Muscle of leg (tissue), 11 donors: ENCODE data around the gene NRL. TPM values are rescaled to one million over a fixed set of nuclear protein-coding genes. Genes with fewer than 3 reads are reported as not detected.

Experiments
- DNase-seq: peaks from one replicate; pipeline ENCODE4 v3.0.0; 2013
- H3K27ac ChIP-seq: one replicate; pipeline ENCODE4 v1.5.1; 2013; ENCODE audit warnings: mild to moderate bottlenecking, low read length, control low read depth
- H3K27me3 ChIP-seq: one replicate; pipeline ENCODE4 v1.6.1; 2013; ENCODE audit warnings: low read length; ENCODE audit not compliant: control insufficient read depth, insufficient read depth
- H3K36me3 ChIP-seq: one replicate; pipeline ENCODE4 v1.6.1; 2013; ENCODE audit warnings: low read length; ENCODE audit not compliant: control insufficient read depth, insufficient read depth
- H3K4me1 ChIP-seq: one replicate; pipeline ENCODE4 v1.6.1; 2013; ENCODE audit warnings: low read length; ENCODE audit not compliant: control insufficient read depth, insufficient read depth
- H3K4me3 ChIP-seq: one replicate; pipeline ENCODE4 v1.5.1; 2013; ENCODE audit warnings: low read length, control low read depth
- H3K9me3 ChIP-seq: replicated peaks from 2 replicates; pipeline ENCODE4 v1.6.1; 2013; ENCODE audit warnings: low read depth, low read length; ENCODE audit not compliant: control insufficient read depth
- WGBS: methylation state at CpG from one replicate; pipeline ENCODE4 v1.1.5; 2013; ENCODE audit warnings: missing lambda C conversion rate; ENCODE audit not compliant: insufficient coverage; 5-methylcytosine and 5-hydroxymethylcytosine counted together
- polyA plus RNA-seq, 8 donors: library from polyadenylated mRNA; unstranded; fragments of 120-200 nt; gene quantifications; one replicate each; pipeline versions ENCODE4 v1.2.1 to v1.2.3, GENCODE V29; 2013; ENCODE audit warnings: inconsistent platforms in 1 of 8, low replicate concordance in 1 of 8; ENCODE audit not compliant: insufficient read length in 8 of 8, insufficient read depth in 1 of 8
- total RNA-seq: library from RNA; stranded (reverse); fragments of 120-200 nt; gene quantifications from one replicate; pipeline ENCODE4 v1.2.4, GENCODE V29; 2013

NRL gene
- total and polyA plus RNA-seq, 9 donors: 0.96 to 2.2 (median 1.8) TPM

DNA sequence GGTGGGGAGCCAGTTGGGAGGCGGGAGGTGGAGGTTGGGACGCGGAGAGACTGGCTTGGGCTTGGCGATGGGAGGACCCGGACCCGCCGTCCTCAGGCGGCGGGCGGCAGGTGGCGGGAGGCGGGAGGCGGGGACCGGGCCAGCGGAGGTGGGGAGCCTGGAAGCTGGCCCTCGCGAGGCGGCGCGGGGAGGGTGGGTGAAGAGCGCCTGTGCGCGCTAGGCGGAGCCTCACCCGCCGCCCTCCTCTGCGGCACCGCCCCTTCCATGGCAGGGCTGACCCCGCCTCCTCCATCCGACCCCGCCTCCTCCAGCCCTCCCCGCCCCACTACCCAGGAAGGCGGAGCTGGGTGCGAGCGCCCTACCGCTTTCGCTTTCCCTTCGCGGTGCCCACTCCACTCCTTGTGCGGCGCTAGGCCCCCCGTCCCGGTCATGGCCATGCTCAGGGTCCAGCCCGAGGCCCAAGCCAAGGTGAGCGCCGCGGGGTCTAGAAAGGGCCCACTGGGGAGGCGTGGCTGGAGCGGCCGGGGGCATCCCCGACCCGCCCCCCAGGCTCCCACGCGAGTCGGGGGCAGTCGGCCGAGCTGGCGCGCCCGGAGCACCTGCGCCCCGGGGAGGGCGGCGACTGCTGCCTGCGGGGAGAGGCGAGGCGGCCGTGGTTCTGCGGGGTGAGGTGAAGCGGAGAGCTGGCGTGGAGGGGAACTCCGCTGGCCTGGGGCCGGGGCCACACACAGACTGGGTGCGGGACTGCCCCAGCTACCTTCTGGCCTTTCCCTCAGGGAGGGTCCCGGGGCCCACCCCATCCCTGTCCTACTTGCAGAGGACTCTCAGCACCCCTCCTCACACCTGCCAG lies 21.3 kb upstream of the NRL start, which contains the start of gene PSME1:
Gene PSME1, plus strand, starts transcription at position 361 of the 850 bp plus-strand sequence. Its CDS starts 69 bp downstream, at position 430.
- peak; percentile 95 for DNase-seq
- H3K27me3 ChIP-seq: no peaks in the 10 kb centered on the region
- WGBS: under 1% methylated on average over 70 of the region's 75 CpGs
- H3K9me3 ChIP-seq: no peaks in the 10 kb centered on the region
- H3K4me1 ChIP-seq: peaks cover 63% of the 10 kb centered on the region
- H3K27ac ChIP-seq: peak within 1 kb of the TSS; percentile 90
- H3K4me3 ChIP-seq: peak within 1 kb of the TSS; percentile 95
- peaks cover 37% of the 10 kb centered on the region for H3K36me3 ChIP-seq

DNA sequence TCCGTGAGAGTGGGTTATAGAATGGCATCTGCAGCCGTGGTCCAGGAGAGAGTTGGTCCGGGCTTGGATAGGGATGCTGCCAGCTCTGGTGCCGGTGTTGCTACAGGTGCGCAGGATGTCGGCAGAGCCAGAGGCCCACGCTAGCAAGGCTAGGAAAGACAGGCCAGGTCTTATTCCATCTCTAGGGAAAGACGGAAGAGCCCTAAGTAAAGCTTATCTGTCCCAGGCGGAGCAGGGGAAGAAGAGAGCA lies 20.8 kb upstream of the NRL start:
- Histone ChIP-seq H3K4me1 (peaks cover 64% of the 10 kb centered on the region), H3K27me3 (no peaks in the 10 kb centered on the region), H3K27ac (peak overlapping the region; percentile 90), H3K4me3 (peak overlapping the region; percentile 95), H3K36me3 (peaks cover 37% of the 10 kb centered on the region), H3K9me3 (no peaks in the 10 kb centered on the region)
- DNase-seq: no peak
- 2% methylated on average over 9 of the region's 9 CpGs for WGBS

DNA sequence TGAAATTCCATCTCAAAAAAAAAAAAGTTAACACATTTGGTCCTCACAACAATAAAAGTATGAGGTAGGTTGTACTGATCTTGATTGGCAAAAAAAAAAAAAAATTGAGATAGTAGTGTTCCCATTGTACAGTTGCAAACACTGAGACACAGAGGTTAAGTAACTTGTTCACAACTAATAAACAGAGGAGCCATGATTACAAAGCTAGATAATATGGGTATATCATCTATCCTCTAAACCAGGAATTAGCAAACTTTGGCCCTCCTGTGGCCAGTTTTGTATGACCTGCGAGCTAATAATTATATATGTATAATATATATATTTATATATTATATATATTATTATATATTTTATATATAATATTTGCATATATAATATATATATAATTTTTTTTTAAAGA lies 19.0 kb upstream of the NRL start:
- Histone ChIP-seq H3K27ac (no peak overlapping the region), H3K36me3 (peaks cover 27% of the 10 kb centered on the region), H3K4me3 (no peak overlapping the region), H3K27me3 (no peaks in the 10 kb centered on the region), H3K9me3 (no peaks in the 10 kb centered on the region), H3K4me1 (peaks cover 60% of the 10 kb centered on the region)
- no CpG with 5 or more reads among the region's 1 CpG for WGBS
- DNase-seq: no peak

DNA sequence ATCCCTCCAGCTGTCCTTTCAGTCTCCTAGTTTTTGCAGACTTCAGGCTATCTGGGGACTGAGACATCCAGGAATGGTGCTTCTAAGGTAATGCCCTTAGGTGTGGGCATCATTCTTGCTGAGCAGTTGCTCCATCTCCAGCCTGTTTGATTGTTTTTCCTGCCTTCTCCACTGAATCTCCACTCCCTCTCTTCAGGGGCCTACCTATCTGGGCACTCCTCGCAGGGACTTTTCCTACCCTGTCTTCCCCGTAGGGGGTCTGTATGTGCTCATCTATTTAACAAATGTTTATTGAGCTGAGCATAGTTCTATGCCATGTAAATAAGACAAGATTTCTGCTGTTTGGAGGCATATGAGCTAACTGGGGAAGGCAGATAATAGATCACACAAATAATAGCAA lies 18.2 kb upstream of the NRL start:
- Histone ChIP-seq H3K27ac (peak overlapping the region; percentile 90), H3K9me3 (no peaks in the 10 kb centered on the region), H3K27me3 (no peaks in the 10 kb centered on the region), H3K36me3 (peaks cover 20% of the 10 kb centered on the region), H3K4me1 (peaks cover 54% of the 10 kb centered on the region), H3K4me3 (peak overlapping the region; percentile 61)
- no peak for DNase-seq
- WGBS: no CpG with 5 or more reads among the region's 2 CpGs

DNA sequence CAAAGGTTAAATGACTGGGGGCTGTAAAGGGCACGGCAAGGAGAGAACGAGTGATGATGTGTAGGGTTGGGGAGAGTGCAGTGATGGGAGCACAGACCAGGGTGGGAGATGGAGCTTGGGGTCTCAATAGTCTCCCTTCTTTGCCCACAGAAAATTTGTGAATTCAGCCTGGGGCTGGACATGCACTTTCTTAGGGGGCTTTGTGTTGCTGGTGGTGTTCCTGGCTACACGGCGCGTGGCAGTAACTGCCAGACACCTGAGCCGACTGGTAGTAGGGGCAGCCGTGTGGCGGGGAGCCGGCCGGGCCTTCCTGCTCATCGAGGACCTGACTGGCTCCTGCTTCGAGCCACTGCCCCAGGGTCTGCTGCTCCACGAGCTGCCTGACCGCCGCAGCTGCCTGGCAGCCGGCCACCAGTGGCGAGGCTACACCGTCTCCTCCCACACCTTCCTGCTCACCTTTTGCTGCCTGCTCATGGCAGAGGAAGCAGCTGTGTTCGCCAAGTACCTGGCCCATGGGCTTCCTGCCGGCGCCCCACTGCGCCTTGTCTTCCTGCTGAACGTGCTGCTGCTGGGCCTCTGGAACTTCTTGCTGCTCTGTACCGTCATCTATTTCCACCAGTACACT lies 17.4 kb upstream of the NRL start:
- no peaks in the 10 kb centered on the region for H3K27me3 ChIP-seq
- H3K4me3 ChIP-seq: peak overlapping the region; percentile 61
- peaks cover 49% of the 10 kb centered on the region for H3K4me1 ChIP-seq
- H3K27ac ChIP-seq: peak overlapping the region; percentile 90
- no peaks in the 10 kb centered on the region for H3K9me3 ChIP-seq
- WGBS: 55% methylated on average over 24 of the region's 24 CpGs
- peaks cover 12% of the 10 kb centered on the region for H3K36me3 ChIP-seq
- no peak for DNase-seq

DNA sequence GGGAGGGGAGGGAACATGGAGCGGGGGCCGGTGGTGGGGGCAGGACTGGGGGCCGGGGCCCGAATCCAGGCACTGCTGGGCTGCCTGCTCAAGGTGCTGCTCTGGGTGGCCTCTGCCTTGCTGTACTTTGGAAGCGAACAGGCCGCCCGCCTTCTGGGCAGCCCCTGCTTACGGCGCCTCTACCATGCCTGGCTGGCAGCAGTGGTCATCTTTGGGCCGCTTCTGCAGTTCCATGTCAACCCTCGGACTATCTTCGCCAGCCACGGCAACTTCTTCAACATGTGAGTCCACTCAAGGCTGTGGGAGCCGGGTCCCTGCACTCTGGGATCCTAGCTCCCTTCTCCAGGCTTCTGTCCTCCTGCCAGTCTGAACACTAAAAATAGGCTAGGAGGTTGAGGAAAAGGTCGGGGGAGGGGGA lies 16.8 kb upstream of the NRL start:
- peak overlapping the region; percentile 90 for H3K27ac ChIP-seq
- H3K36me3 ChIP-seq: peaks cover 7% of the 10 kb centered on the region
- H3K27me3 ChIP-seq: no peaks in the 10 kb centered on the region
- peak overlapping the region; percentile 61 for H3K4me3 ChIP-seq
- 53% methylated on average over 10 of the region's 15 CpGs for WGBS
- no peaks in the 10 kb centered on the region for H3K9me3 ChIP-seq
- DNase-seq: no peak
- peaks cover 43% of the 10 kb centered on the region for H3K4me1 ChIP-seq

DNA sequence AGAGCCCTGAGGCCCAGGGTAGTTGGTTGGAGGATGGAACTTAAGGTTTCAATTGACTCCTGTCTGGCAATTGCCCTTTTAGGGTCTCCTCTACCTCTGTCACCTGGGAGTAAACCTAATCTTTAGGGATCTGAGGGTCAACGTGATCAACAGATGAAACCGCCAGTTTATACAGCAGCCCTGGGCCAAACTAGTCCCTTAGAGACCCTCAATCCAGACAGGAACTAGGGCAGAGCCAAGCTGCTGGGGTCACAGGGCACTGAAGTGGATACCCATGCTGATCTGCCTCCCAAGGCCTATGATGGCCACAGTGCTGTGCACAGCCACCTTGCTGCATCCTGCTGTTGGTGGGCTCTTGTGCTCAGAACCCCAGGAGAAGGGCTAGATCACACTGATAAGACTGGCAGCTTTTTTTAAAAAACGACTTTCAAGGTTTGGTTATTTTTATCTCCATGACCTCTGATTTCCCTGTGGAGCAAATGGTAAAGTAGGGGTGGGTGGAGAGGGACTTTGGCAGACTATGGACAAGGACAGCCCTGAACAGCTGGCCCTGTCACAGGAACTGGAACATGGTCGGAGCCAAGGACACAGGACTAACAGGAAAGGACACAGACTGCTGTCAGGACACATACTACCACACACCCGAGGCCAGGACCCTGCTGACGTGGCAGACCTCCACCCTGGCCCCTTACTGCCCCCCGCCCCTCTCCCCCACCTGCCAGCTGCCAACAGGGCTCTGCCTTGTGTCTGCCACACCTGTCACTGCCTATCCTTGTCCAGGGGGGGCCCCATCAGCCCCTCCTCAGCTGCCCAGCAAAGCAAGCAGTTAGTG lies 16.2 kb upstream of the NRL start:
- peak overlapping the region; percentile 90 for H3K27ac ChIP-seq
- peak; percentile 93 for DNase-seq
- H3K9me3 ChIP-seq: no peaks in the 10 kb centered on the region
- peak overlapping the region; percentile 8 for H3K4me3 ChIP-seq
- 35% methylated on average over 4 of the region's 7 CpGs for WGBS
- H3K36me3 ChIP-seq: peaks cover 7% of the 10 kb centered on the region
- H3K4me1 ChIP-seq: peaks cover 40% of the 10 kb centered on the region
- H3K27me3 ChIP-seq: no peaks in the 10 kb centered on the region

DNA sequence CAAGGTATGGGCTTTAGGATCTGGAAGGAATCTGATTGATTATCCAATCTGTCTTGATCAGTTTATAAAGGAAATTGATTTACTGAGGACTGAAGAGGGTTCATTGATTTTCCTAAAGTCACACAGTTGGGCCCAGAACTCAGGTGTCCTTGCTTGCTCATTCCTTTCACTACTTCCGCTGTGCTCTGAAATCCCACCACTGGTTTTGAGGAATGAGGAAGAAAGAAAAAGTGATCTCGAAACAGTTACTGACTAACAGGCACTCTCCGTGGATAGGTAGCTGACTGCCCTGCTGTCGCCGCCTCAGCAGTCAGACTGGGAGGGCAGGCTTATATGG lies 15.6 kb upstream of the NRL start, which contains the start of gene FITM1:
Gene FITM1, plus strand, starts transcription at position 280 of the 337 bp plus-strand sequence. CDS start 905 bp downstream, outside the sequence.
- H3K36me3 ChIP-seq: peaks cover 7% of the 10 kb centered on the region
- peak within 1 kb of the TSS; percentile 90 for H3K27ac ChIP-seq
- WGBS: 86% methylated on average over 5 of the region's 5 CpGs
- peaks cover 36% of the 10 kb centered on the region for H3K4me1 ChIP-seq
- H3K9me3 ChIP-seq: no peaks in the 10 kb centered on the region
- no peaks in the 10 kb centered on the region for H3K27me3 ChIP-seq
- no peak for DNase-seq
- H3K4me3 ChIP-seq: peak within 1 kb of the TSS; percentile 61

DNA sequence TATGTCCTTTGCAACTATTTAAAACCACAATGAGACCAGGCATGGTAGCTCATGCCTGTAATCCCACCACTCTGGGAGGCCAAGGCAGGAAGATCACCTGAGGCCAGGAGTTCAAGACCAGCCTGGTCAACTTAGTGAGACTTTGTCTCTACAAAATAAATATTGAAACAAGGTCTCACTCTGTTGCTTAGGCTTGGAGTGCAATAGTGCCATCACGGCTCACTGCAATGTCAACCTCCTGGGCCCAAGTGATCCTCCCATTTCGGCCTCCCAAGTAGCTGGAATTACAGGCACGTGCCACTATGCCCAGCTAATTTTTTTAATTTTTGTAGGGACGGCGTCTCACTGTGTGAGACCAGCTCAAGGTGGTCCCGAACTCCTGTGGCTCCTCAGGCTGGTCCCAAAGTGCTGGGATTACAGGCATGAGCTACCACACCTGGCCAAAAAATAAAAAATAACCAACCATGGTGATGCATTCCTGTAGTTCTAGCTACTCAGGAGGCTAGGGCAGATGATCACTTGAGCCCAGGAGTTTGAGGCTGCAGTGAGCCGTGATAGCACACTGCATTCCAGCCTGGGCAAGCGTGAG lies 14.8 kb upstream of the NRL start:
- 91% methylated on average over 6 of the region's 8 CpGs for WGBS
- Histone ChIP-seq H3K36me3 (peaks cover 8% of the 10 kb centered on the region), H3K27ac (peak overlapping the region; percentile 29)

More for the DNA sequence above, 14.8 kb upstream of the NRL start:
- Histone ChIP-seq H3K9me3 (no peaks in the 10 kb centered on the region), H3K4me1 (peaks cover 34% of the 10 kb centered on the region), H3K27me3 (no peaks in the 10 kb centered on the region), H3K4me3 (no peak overlapping the region)
- DNase-seq: no peak
